Liver (tissue), 3 donors: ENCODE data around the gene CPLX3.

Source experiments
- CTCF ChIP-seq: fragments of 150-350 bp; IDR thresholded peaks from 2 replicates; pipeline ENCODE4 v1.5.1; 2017; ENCODE audit warnings: improper control_type of control experiment, low read depth, low read length; ENCODE audit not compliant: missing input control
- GABPA ChIP-seq, 2 donors: IDR thresholded peaks in 1 of 2; conservative IDR thresholded peaks in 1 of 2; 2 replicates each; pipeline ENCODE4 v1.6.1; 2016; ENCODE audit warnings: antibody characterized with exemption in 2 of 2, mild to moderate bottlenecking in 1 of 2, moderate library complexity in 1 of 2
- HNF4A ChIP-seq, 2 donors: conservative IDR thresholded peaks; 2 replicates each; pipeline ENCODE4 v1.6.1; 2016; ENCODE audit warnings: antibody characterized with exemption in 2 of 2, mild to moderate bottlenecking in 2 of 2
- MAX ChIP-seq: IDR thresholded peaks from 2 replicates; pipeline ENCODE4 v1.6.1; 2016; ENCODE audit warnings: antibody characterized with exemption
- RAD21 ChIP-seq, 2 donors: IDR thresholded peaks; 2 replicates each; pipeline ENCODE4 v1.6.1; 2016; ENCODE audit warnings: antibody characterized with exemption in 2 of 2, mild to moderate bottlenecking in 2 of 2
- REST ChIP-seq: IDR thresholded peaks from 2 replicates; pipeline ENCODE4 v1.6.1; 2016; ENCODE audit warnings: antibody characterized with exemption, mild to moderate bottlenecking
- RXRA ChIP-seq, 2 donors: IDR thresholded peaks; 2 replicates each; pipeline ENCODE4 v1.6.1; 2017 to 2018; ENCODE audit warnings: antibody characterized with exemption in 2 of 2, mild to moderate bottlenecking in 1 of 2
- SP1 ChIP-seq: IDR thresholded peaks from 2 replicates; pipeline ENCODE4 v1.6.1; 2018; ENCODE audit warnings: antibody characterized with exemption, mild to moderate bottlenecking
- TAF1 ChIP-seq: conservative IDR thresholded peaks from 2 replicates; pipeline ENCODE4 v1.6.1; 2016; ENCODE audit warnings: antibody characterized with exemption, mild to moderate bottlenecking
- YY1 ChIP-seq: IDR thresholded peaks from 2 replicates; pipeline ENCODE4 v1.6.1; 2016; ENCODE audit warnings: antibody characterized with exemption, mild to moderate bottlenecking
- ZBTB33 ChIP-seq: IDR thresholded peaks from 2 replicates; pipeline ENCODE4 v1.6.1; 2016; ENCODE audit warnings: antibody characterized with exemption
- donor health status: healthy.
- donor health status: healthy.

- TF ChIP-seq SP1 (no peak), CTCF (no peak), GABPA (IDR thresholded peaks at IDR 0.05 in 1 of 2, conservative IDR thresholded peaks at IDR 0.05 in 1 of 2) (no peak), MAX (no peak), YY1 (no peak), REST (no peak), ZBTB33 (no peak), TAF1 (no peak), RXRA (IDR thresholded peaks at IDR 0.05) (no peak), HNF4A (conservative IDR thresholded peaks at IDR 0.05) (no peak), RAD21 (IDR thresholded peaks at IDR 0.05) (no peak)
These were observed 7.1 kb downstream of the CPLX3 start for GRCh38 chr15:74833376-74834107.
